Psoas muscle (tissue), 8 donors: Measurements from ENCODE around the gene PTPRCAP. TPM values are rescaled to one million over a fixed set of nuclear protein-coding genes. Genes with fewer than 3 reads are reported as not detected.

Experiments
- ATAC-seq, 4 donors: fragments of 200-7000 bp; cut with Tn5 transposase; one replicate each; pipeline ENCODE4 v1.9.1; 2020; ENCODE audit warnings: moderate library complexity in 3 of 4, mild to moderate bottlenecking in 2 of 4
- DNase-seq, 2 donors: peaks; one replicate each; pipeline ENCODE4 v3.0.0-alpha.2; 2020
- H3K27ac ChIP-seq: fragments of 200-600 bp; one replicate; pipeline ENCODE4 v1.8.0; 2022
- H3K27me3 ChIP-seq, 3 donors: fragments of 200-600 bp in 1 of 3; one replicate each; pipeline versions ENCODE4 v1.6.1 to v1.8.0; 2013 to 2022; ENCODE audit warnings: low read length in 2 of 3, mild to moderate bottlenecking in 2 of 3, moderate library complexity in 1 of 3; ENCODE audit not compliant: insufficient read depth in 3 of 3
- H3K36me3 ChIP-seq, 2 donors: fragments of 200-600 bp in 1 of 2; one replicate each; pipeline versions ENCODE4 v1.6.1 to v1.8.0; 2013 to 2022; ENCODE audit warnings: low read depth in 1 of 2, mild to moderate bottlenecking in 1 of 2, moderate library complexity in 1 of 2; ENCODE audit not compliant: insufficient read depth in 1 of 2
- H3K4me1 ChIP-seq: fragments of 200-600 bp; one replicate; pipeline ENCODE4 v1.8.0; 2022
- H3K4me3 ChIP-seq: fragments of 200-600 bp; one replicate; pipeline ENCODE4 v1.8.0; 2022; ENCODE audit warnings: mild to moderate bottlenecking
- H3K9me3 ChIP-seq: fragments of 200-600 bp; one replicate; pipeline ENCODE4 v1.8.0; 2022
- WGBS, 3 donors: extraction: QIAGEN DNeasy Blood & Tissue Kit; methylation state at CpG; one replicate each; pipeline versions ENCODE4 v1.1.6 to v1.1.7; 2013; 5-methylcytosine and 5-hydroxymethylcytosine counted together
- intact Hi-C, 2 donors: fragments of 100-400 bp; cut with DNase I; formaldehyde crosslinking; loops; one replicate each; pipeline versions ENCODE4 v1.11.0 to v1.14.2; 2022
- polyA plus RNA-seq, 3 donors: library from polyadenylated mRNA; stranded (reverse); fragments of 200-250 nt; gene quantifications; one replicate each; pipeline ENCODE4 v1.2.3, GENCODE V29; 2013
- total RNA-seq, 4 donors: library from RNA; stranded (reverse); fragmentation: NEBNext Ultra II Directional in 2 of 4; extraction: Animal tissue kit (Norgen Biotek cat#: 25700) in 2 of 4; gene quantifications; one replicate each; pipeline versions ENCODE4 v1.2.1 to v1.2.4, GENCODE V29; 2021 to 2023
- TF ChIP-seq, protein P1 (sequence below): fragments of 200-600 bp; IDR thresholded peaks from one replicate; pipeline ENCODE4 v1.8.0; 2022; ENCODE audit warnings: antibody characterized with exemption
- donor health status: healthy with polysubstance abuse.
- donor health status: DM: no; HTN: no; CAD: no; lungs with moderate emphysema.
- donor health status: Bipolar disorder and iron deficiency.
- donor health status: healthy.
- donor health status: DM: yes; HTN: yes; CAD: no.
- donor health status: DM: no; HTN: no; CAD: no.
- donor health status: DM: no; HTN: no; CAD: no.
- donor health status: DM: yes; HTN: yes; CAD: no.

PTPRCAP gene
- total and polyA plus RNA-seq, 7 donors, result 0.25 to 1.4 (median 1.0) TPM

DNA sequence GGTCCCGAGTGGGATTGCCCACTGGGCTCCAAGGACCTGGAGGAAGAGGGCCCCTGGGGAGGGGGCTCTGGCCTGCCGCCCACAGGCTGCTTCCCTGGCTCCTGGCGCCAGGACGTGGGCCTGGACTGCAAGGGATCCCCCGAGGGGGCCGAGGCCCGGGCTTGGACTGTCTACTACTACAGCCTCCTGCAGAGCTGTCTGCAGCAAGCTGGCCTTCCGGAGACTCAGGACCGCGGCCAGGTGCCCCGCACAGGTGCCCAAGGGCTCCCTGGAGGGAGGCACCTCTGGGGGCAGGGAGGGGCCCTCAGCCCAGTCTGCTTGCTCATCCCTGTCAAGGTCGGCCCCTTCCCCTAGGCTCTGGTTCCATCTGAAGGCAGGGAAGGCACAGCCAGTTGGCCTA is 20.1 kb downstream of the PTPRCAP start:
- H3K27me3 ChIP-seq, result peaks cover 0 to 2% (median 0%) of the 10 kb centered on the region in 3 donors
- TF ChIP-seq, protein P1, sequence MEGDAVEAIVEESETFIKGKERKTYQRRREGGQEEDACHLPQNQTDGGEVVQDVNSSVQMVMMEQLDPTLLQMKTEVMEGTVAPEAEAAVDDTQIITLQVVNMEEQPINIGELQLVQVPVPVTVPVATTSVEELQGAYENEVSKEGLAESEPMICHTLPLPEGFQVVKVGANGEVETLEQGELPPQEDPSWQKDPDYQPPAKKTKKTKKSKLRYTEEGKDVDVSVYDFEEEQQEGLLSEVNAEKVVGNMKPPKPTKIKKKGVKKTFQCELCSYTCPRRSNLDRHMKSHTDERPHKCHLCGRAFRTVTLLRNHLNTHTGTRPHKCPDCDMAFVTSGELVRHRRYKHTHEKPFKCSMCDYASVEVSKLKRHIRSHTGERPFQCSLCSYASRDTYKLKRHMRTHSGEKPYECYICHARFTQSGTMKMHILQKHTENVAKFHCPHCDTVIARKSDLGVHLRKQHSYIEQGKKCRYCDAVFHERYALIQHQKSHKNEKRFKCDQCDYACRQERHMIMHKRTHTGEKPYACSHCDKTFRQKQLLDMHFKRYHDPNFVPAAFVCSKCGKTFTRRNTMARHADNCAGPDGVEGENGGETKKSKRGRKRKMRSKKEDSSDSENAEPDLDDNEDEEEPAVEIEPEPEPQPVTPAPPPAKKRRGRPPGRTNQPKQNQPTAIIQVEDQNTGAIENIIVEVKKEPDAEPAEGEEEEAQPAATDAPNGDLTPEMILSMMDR, result no peak
- no peaks in the 10 kb centered on the region for H3K36me3 ChIP-seq
- DNase-seq (no peak), ATAC-seq (no peak)
- peaks cover 47% of the 10 kb centered on the region for H3K4me1 ChIP-seq
- 26 to 62% (median 28%) methylated on average over 10 to 12 of the region's 12 CpGs for WGBS, 3 donors
- no peaks in the 10 kb centered on the region for H3K9me3 ChIP-seq
- H3K27ac ChIP-seq, result peak overlapping the region; percentile 95
- intact Hi-C loops, result no loop called here
- H3K4me3 ChIP-seq, result no peak overlapping the region

DNA sequence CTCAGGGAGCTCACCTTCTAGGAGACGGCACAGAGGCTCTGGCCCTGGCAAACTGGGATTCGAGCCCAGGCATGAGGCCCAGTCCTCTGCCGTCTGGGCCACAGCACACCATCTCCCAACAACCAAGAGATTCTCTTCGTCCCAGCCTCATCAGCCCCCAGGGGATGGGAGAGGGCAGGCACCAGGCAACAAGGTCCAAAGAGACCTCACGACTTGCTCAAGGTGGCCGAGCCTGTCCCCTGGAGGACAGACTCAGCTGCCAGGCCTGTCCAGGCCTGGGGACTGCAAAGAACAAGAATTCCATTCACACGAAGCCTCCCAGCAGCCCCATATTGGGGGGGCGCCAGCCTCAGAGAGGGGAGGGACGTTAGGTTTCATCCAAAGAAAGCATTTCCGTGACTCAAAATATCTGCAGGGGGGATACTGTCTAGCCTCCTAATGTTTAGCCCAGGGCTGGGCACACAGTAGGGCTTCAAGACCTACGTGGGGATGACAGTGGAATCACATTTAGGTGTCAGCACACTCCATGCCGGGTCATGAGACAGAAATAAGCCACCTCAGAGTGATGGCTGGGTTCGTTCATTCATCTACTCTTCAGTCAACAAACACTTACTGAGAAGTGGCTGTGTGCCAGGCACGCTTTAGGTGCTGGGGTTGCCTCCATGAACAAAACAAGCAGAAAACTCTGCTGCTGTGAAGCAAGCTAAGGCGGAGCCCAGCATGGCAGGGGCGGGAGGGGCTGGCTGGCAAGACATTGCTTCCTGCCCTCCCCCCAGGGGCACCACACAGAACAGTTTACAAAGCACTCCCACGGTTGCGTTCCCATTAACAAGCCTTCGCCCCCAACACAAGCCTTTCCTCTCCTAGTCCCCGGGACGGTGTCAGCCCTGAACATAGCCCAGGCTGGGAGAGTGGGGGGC is 20.8 kb downstream of the PTPRCAP start:
- intact Hi-C loops, result no loop called here
- Histone ChIP-seq H3K27ac (peak overlapping the region; percentile 95), H3K36me3 (no peaks in the 10 kb centered on the region), H3K4me1 (peaks cover 47% of the 10 kb centered on the region), H3K27me3 (peaks cover 0 to 2% (median 0%) of the 10 kb centered on the region in 3 donors), H3K9me3 (no peaks in the 10 kb centered on the region), H3K4me3 (peak overlapping the region; percentile 66)
- TF ChIP-seq, protein P1, result no peak
- WGBS, 3 donors, result 26 to 38% (median 35%) methylated on average over 21 of the region's 21 CpGs
- ATAC-seq (no peak), DNase-seq (no peak)

DNA sequence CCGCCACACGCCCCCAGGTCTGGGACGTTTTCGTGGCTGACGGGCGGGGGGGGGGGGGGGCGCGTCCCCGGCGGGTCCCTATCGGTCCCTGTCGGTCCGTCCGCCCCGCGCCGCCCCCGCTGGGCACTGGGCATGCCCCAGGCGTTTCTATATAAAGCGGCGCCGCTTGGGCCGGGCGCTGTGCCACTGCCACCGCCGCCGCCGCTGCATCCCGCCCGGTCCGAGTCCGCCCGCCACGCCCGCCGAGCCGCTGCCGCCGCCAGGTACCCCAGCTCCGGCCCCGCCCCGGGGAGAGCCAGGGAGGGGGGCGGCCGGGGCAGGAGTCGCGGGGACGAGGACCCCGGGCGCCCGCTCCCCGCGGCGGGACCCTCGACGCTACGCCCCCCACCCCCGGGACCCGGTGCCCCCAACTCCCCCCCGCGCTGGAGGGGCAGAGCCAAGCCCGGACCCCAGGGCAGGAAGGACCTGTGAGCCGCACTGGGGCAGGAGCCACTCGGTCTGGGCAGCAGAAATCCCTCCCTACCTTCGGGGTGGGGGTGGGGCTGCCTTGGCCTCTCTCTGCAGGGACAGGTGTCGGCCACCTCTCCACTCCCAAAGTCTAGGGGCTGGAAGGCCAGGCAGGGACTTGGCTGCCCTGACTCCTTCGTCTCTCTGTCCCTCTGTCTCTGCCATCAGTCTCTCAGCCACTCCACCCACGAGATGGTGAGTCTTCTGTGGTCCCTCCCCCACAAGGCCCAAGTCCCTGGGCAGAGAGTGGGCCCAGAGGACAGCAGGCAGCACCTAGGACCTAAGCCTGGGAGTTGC is 21.8 kb downstream of the PTPRCAP start, which contains the start of gene CARNS1:
TSS of gene CARNS1 (plus strand) at position 178 of the 804 bp plus-strand sequence. CDS start at position 700, 522 bp downstream.
- 3 to 4% (median 4%) methylated on average over 19 to 67 of the region's 67 CpGs for WGBS, 3 donors
- peak in 2 of 4 donors; percentile 22 to 35 for ATAC-seq
- TF ChIP-seq, protein P1, result no peak
- Histone ChIP-seq H3K27me3 (peaks cover 0 to 3% (median 2%) of the 10 kb centered on the region in 3 donors), H3K9me3 (no peaks in the 10 kb centered on the region), H3K27ac (peak within 1 kb of the TSS; percentile 95), H3K4me3 (peak within 1 kb of the TSS; percentile 66), H3K4me1 (peaks cover 47% of the 10 kb centered on the region), H3K36me3 (no peaks in the 10 kb centered on the region)
- intact Hi-C loops, result no loop called here
- DNase-seq, result no peak

DNA sequence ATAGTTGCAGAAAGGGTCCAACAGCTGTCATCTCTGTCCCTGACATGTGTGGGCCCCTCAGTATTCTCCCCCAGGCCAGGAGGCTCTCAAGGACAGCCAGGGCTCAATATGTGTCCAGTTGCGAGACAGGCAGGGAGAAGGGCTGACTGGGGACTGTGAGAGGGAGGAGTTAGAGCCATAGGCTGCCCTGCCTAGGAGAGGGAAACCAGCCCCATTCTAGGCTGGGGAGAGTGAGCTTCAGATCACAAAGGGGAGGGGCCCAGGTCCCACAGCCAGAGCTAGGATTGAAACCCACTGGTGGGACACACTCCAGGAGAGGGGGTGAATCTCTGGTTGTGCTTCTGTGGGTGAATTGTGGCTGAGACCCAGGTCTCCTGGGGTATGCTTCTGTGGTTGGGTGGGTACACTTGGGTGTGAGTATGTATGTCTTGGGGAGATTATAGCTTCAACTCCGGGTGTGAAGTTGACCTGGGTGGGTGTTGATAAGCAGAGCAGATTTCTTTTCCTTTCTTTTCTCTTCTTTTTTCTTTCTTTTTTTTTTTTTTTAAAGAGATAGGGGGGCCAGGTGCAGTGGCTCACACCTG is 24.1 kb downstream of the PTPRCAP start:
- DNase-seq (no peak), ATAC-seq (no peak)
- peaks cover 26% of the 10 kb centered on the region for H3K4me1 ChIP-seq
- WGBS, 3 donors, result 63 to 67% (median 66%) methylated on average over 2 of the region's 2 CpGs
- H3K27ac ChIP-seq, result no peak overlapping the region
- H3K4me3 ChIP-seq, result no peak overlapping the region
- TF ChIP-seq, protein P1, result no peak
- H3K36me3 ChIP-seq, result no peaks in the 10 kb centered on the region
- intact Hi-C loops, result no loop called here
- no peaks in the 10 kb centered on the region for H3K9me3 ChIP-seq
- peaks cover 0 to 26% (median 11%) of the 10 kb centered on the region in 3 donors for H3K27me3 ChIP-seq
